ENCODE results near the gene ZFP36L1. TPM values are rescaled to one million over a fixed set of nuclear protein-coding genes. Genes with fewer than 3 reads are reported as not detected.

Gene ZFP36L1
- total and polyA plus RNA-seq, 2 of the 13 experiments (the other 11 are each of a cell fraction or from before 2014, with no cell fraction given), result 7.4 to 10.2 TPM

- TF ChIP-seq, protein P1, sequence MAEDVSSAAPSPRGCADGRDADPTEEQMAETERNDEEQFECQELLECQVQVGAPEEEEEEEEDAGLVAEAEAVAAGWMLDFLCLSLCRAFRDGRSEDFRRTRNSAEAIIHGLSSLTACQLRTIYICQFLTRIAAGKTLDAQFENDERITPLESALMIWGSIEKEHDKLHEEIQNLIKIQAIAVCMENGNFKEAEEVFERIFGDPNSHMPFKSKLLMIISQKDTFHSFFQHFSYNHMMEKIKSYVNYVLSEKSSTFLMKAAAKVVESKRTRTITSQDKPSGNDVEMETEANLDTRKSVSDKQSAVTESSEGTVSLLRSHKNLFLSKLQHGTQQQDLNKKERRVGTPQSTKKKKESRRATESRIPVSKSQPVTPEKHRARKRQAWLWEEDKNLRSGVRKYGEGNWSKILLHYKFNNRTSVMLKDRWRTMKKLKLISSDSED (CRISPR knock-in tag; IDR thresholded peaks at IDR 0.05), result no peak
- TF ChIP-seq DPF2 (CRISPR knock-in tag; IDR thresholded peaks at IDR 0.05; ENCODE audit: borderline replicate concordance, low read depth) (peak; percentile 18; the same call in 1 of the 2 replicates), ZNF772 (CRISPR knock-in tag; IDR thresholded peaks at IDR 0.05) (0 out of 2 replicates have a peak, but pooled peaks have one; percentile 27), RCOR2 (CRISPR knock-in tag; IDR thresholded peaks at IDR 0.05) (no peak), POLR2AphosphoS5 (IDR thresholded peaks at IDR 0.05; ENCODE audit: low read depth, low read length) (no peak), MAZ (IDR thresholded peaks at IDR 0.05; ENCODE audit: borderline replicate concordance, low read depth, low read length) (peak; percentile 58; the same call in 1 of the 2 replicates), MAZ (CRISPR knock-in tag; IDR thresholded peaks at IDR 0.05; ENCODE audit: low read depth) (0 out of 2 replicates have a peak, but pooled peaks have one; percentile 8), ZNF3 (CRISPR knock-in tag; IDR thresholded peaks at IDR 0.05) (no peak), ZNF773 (CRISPR knock-in tag; IDR thresholded peaks at IDR 0.05; ENCODE audit: borderline replicate concordance) (no peak), MIER2 (CRISPR knock-in tag; IDR thresholded peaks at IDR 0.05) (no peak), HMGA1 (CRISPR knock-in tag; conservative IDR thresholded peaks at IDR 0.05) (no peak), SKIL (CRISPR knock-in tag; IDR thresholded peaks at IDR 0.05; ENCODE audit: borderline replicate concordance) (no peak), IRF2 (CRISPR knock-in tag; IDR thresholded peaks at IDR 0.05) (peak; percentile 75; the same call in 1 of the 2 replicates), ZFP36 (IDR thresholded peaks at IDR 0.05; ENCODE audit: borderline replicate concordance, low read depth, low read length, partially characterized antibody) (no peak), XBP1 (CRISPR knock-in tag; IDR thresholded peaks at IDR 0.05) (no peak), GTF2F1 (IDR thresholded peaks at IDR 0.05; ENCODE audit: low read length) (no peak), PTBP1 (IDR thresholded peaks at IDR 0.05; ENCODE audit: low read depth, low read length, poor library complexity, severe bottlenecking) (peak; percentile 51), ESRRA (CRISPR knock-in tag; IDR thresholded peaks at IDR 0.05; ENCODE audit: low read depth) (no peak)
- TF ChIP-seq, protein P2, sequence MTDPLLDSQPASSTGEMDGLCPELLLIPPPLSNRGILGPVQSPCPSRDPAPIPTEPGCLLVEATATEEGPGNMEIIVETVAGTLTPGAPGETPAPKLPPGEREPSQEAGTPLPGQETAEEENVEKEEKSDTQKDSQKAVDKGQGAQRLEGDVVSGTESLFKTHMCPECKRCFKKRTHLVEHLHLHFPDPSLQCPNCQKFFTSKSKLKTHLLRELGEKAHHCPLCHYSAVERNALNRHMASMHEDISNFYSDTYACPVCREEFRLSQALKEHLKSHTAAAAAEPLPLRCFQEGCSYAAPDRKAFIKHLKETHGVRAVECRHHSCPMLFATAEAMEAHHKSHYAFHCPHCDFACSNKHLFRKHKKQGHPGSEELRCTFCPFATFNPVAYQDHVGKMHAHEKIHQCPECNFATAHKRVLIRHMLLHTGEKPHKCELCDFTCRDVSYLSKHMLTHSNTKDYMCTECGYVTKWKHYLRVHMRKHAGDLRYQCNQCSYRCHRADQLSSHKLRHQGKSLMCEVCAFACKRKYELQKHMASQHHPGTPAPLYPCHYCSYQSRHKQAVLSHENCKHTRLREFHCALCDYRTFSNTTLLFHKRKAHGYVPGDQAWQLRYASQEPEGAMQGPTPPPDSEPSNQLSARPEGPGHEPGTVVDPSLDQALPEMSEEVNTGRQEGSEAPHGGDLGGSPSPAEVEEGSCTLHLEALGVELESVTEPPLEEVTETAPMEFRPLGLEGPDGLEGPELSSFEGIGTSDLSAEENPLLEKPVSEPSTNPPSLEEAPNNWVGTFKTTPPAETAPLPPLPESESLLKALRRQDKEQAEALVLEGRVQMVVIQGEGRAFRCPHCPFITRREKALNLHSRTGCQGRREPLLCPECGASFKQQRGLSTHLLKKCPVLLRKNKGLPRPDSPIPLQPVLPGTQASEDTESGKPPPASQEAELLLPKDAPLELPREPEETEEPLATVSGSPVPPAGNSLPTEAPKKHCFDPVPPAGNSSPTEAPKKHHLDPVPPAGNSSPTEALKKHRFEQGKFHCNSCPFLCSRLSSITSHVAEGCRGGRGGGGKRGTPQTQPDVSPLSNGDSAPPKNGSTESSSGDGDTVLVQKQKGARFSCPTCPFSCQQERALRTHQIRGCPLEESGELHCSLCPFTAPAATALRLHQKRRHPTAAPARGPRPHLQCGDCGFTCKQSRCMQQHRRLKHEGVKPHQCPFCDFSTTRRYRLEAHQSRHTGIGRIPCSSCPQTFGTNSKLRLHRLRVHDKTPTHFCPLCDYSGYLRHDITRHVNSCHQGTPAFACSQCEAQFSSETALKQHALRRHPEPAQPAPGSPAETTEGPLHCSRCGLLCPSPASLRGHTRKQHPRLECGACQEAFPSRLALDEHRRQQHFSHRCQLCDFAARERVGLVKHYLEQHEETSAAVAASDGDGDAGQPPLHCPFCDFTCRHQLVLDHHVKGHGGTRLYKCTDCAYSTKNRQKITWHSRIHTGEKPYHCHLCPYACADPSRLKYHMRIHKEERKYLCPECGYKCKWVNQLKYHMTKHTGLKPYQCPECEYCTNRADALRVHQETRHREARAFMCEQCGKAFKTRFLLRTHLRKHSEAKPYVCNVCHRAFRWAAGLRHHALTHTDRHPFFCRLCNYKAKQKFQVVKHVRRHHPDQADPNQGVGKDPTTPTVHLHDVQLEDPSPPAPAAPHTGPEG (CRISPR knock-in tag; IDR thresholded peaks at IDR 0.05), result no peak; the same call in 1 of the 2 replicates
- TF ChIP-seq, protein P3, sequence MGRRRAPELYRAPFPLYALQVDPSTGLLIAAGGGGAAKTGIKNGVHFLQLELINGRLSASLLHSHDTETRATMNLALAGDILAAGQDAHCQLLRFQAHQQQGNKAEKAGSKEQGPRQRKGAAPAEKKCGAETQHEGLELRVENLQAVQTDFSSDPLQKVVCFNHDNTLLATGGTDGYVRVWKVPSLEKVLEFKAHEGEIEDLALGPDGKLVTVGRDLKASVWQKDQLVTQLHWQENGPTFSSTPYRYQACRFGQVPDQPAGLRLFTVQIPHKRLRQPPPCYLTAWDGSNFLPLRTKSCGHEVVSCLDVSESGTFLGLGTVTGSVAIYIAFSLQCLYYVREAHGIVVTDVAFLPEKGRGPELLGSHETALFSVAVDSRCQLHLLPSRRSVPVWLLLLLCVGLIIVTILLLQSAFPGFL (CRISPR knock-in tag; IDR thresholded peaks at IDR 0.05), result no peak
Measured at GRCh38 chr14:68814539-68815297, 21.9 kb upstream of the ZFP36L1 start (continued).

Measured in HepG2 (cell line).